Stimulated activated effector memory CD8-positive, alpha-beta T cell treated with anti-CD3 and anti-CD28 coated beads, Interleukin-12 subunit alpha, Interleukin-12 subunit beta, amount 100 ng/mL, for 72 hours (primary cell): ENCODE measurements around the gene KIRREL1.

Experiments used
- ATAC-seq: fragments of 150-1000 bp; cut with Tn5 transposase; 2 replicates; pipeline ENCODE4 v1.10.0; 2021
- DNase-seq, 2 donors: peaks; one replicate each; pipeline ENCODE4 v3.0.0; 2021 to 2022; ENCODE audit warnings: low spot score in 2 of 2
- H3K27ac Mint-ChIP-seq: one replicate; pipeline ENCODE4 v1.8.0; 2022; ENCODE audit warnings: mild to moderate bottlenecking, mixed read lengths
- H3K36me3 Mint-ChIP-seq: one replicate; pipeline ENCODE4 v1.8.0; 2022; ENCODE audit warnings: mild to moderate bottlenecking, mixed read lengths
- H3K4me1 Mint-ChIP-seq: one replicate; pipeline ENCODE4 v1.8.0; 2022; ENCODE audit warnings: mixed read lengths
- H3K4me3 Mint-ChIP-seq: one replicate; pipeline ENCODE4 v1.8.0; 2022; ENCODE audit warnings: mild to moderate bottlenecking, mixed read lengths
- H3K9me3 Mint-ChIP-seq: one replicate; pipeline ENCODE4 v1.8.0; 2022; ENCODE audit warnings: mixed read lengths

The KIRREL1 gene

DNA sequence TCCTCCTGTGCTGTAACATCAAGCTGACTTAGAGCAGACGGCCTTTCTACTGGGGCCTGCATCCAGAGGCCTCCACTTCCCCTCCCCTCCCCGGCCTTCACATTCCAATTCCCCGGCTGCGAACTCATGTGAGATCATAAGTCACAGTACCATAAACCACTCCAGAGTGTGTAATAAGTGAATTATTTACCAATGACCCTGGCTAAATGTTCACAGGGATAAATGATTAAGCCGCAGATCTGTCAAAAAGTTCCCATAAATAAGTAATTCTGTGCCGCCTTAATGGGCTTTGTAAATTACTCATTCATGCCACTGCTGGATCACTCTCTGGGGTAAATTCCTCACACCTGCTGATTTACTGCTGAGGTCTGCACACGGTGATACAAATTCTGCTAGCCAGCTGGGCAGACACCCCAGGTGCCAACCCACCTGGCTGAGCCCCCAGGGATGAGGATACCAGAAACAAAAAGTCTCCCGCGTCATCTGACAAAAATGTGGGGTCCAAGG lies 27.4 kb upstream of the KIRREL1 start:
- Mint-ChIP-seq H3K4me1 (peaks cover 13% of the 10 kb centered on the region), H3K9me3 (no peaks in the 10 kb centered on the region), H3K36me3 (no peaks in the 10 kb centered on the region), H3K4me3 (no peak overlapping the region), H3K27ac (no peak overlapping the region)
- DNase-seq (no peak), ATAC-seq (no peak)

DNA sequence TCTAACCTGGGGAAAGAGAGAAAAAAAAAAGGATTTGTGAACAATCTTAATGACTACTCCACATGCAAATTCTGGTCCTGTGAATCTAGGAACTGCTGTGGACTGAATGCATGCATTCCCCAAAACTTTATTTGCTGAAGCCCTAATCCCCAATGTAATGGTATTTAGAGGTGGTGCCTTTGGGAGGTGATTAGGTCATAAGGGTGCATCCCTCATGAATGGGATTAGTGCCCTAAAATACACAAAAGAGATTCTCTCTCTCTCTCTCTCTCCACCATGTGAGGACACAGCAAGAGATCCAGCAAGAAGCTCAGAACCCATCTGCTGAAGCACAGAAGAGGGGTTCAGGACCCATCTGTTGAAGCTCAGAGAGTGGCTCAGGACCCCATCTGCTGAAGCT lies 26.2 kb upstream of the KIRREL1 start:
- Mint-ChIP-seq H3K4me1 (peaks cover 4% of the 10 kb centered on the region), H3K36me3 (no peaks in the 10 kb centered on the region), H3K27ac (no peak overlapping the region), H3K4me3 (no peak overlapping the region), H3K9me3 (peaks cover 2% of the 10 kb centered on the region)
- DNase-seq: no peak
- no peak for ATAC-seq

GRCh38 chr1:157968508-157968907 lies 24.9 kb upstream of the KIRREL1 start:
- no peak for ATAC-seq
- H3K36me3 Mint-ChIP-seq: no peaks in the 10 kb centered on the region
- peaks cover 2% of the 10 kb centered on the region for H3K9me3 Mint-ChIP-seq
- no peak overlapping the region for H3K27ac Mint-ChIP-seq
- no peak overlapping the region for H3K4me3 Mint-ChIP-seq
- H3K4me1 Mint-ChIP-seq: no peaks in the 10 kb centered on the region
- no peak for DNase-seq

DNA sequence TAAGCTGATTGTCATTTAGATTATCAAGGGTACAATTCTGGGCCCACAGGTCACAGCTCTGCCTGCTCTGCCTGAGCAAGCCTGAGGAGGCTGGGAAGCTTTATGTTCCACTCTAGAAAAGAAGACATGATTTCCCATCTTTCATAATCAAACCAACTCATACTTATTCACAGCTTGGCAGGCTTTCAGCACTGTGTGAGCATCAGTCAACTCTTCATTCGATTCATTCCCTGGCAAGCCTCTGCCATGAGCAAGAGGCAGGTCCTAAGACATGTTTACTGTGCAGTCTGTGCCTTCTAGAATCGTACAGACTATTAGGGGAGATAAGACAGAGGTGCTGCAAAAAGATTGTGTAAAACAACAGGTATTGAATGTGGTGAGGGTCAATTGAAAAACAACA lies 24.5 kb upstream of the KIRREL1 start:
- no peak for ATAC-seq
- Mint-ChIP-seq H3K4me1 (no peaks in the 10 kb centered on the region), H3K4me3 (no peak overlapping the region), H3K36me3 (no peaks in the 10 kb centered on the region), H3K27ac (no peak overlapping the region), H3K9me3 (peaks cover 2% of the 10 kb centered on the region)
- DNase-seq: no peak

DNA sequence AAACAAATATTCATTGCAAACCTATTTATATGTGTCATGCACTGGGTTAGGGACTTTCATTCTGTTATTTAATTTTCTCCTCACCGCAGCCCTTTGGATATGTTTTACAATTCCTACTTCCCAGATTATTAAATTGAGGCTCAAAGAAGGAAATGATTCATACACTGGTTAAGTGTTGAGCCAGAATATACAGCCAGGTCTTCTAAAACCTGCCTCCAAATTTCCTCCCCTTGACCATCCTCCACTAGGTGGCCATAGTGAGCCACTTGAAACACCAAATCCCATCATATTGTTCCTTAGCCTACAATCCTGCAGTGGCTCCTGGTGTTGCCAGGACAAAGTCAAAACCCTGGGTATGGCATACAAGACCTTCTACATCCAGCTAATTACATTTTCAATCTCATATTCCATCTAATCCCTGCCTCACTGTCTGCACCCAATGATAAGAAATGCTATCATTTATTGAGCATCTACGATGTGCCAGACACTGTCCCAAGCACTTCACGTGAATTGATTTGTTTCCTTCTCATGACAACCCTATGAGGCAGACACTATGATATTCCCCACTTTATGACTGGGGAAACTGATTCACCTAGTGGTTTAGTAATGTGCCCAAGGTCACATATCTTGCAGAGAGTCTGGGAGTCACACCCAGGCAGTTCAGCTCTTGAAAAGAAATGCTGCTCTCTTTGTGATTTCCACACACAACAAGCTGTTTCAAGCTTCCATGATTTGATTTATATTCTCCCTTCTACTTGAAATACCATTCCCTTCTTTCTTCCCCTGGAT lies 23.6 kb upstream of the KIRREL1 start:
- Mint-ChIP-seq H3K27ac (no peak overlapping the region), H3K36me3 (no peaks in the 10 kb centered on the region), H3K9me3 (peaks cover 2% of the 10 kb centered on the region), H3K4me1 (no peaks in the 10 kb centered on the region), H3K4me3 (no peak overlapping the region)
- DNase-seq: no peak
- no peak for ATAC-seq

DNA sequence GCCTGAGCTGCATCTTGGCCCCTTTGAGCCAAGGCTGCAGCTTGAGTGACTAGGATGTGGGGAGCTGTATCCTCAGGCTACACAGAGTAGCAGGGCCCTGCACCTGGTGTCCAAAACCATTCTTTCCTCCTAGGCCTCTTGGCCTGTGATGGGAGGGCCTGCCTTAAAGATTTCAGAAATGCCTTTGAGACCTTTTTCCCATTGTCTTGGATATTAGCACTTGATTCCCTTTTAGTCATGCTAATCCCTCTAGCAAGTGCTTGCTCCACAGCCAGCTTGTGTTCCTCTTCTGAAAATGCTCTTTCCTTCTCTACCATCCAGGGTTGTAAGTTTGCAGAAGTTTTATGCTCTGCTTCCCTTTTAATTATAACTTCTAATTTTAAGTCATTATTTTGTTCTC lies 21.7 kb upstream of the KIRREL1 start:
- ATAC-seq: no peak
- Mint-ChIP-seq H3K36me3 (no peaks in the 10 kb centered on the region), H3K4me3 (no peak overlapping the region), H3K4me1 (no peaks in the 10 kb centered on the region), H3K9me3 (peaks cover 2% of the 10 kb centered on the region), H3K27ac (no peak overlapping the region)
- no peak for DNase-seq

- Mint-ChIP-seq H3K9me3 (peaks cover 2% of the 10 kb centered on the region), H3K4me1 (no peaks in the 10 kb centered on the region), H3K27ac (no peak overlapping the region), H3K4me3 (no peak overlapping the region), H3K36me3 (no peaks in the 10 kb centered on the region)
- ATAC-seq (no peak), DNase-seq (no peak)
Measured at GRCh38 chr1:157975228-157975950, 18.1 kb upstream of the KIRREL1 start.

DNA sequence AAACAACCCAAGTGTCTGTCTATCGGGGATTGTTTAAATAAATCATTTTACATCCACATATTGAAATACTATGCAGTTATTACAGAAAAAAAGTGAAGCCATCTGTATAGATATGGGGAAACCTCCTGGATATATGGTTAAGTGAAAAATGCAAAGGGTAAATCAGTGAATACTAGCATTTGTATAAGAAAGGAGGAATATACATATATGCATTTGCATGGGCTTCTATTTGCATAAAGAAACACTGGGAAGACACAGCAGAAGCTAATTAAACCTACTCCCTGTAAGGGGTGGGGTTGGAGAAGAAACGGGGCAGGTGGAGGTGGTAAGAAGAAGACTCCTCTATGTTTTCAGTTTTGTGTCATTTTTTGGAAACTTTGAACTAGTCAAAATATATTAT lies 16.6 kb upstream of the KIRREL1 start:
- DNase-seq (no peak), ATAC-seq (no peak)
- Mint-ChIP-seq H3K4me3 (no peak overlapping the region), H3K27ac (no peak overlapping the region), H3K9me3 (peaks cover 2% of the 10 kb centered on the region), H3K36me3 (no peaks in the 10 kb centered on the region), H3K4me1 (no peaks in the 10 kb centered on the region)

GRCh38 chr1:157978586-157979403 lies 14.7 kb upstream of the KIRREL1 start:
- no peak overlapping the region for H3K4me3 Mint-ChIP-seq
- H3K36me3 Mint-ChIP-seq: no peaks in the 10 kb centered on the region
- no peak overlapping the region for H3K27ac Mint-ChIP-seq
- DNase-seq (no peak), ATAC-seq (no peak)
- no peaks in the 10 kb centered on the region for H3K4me1 Mint-ChIP-seq
- H3K9me3 Mint-ChIP-seq: no peaks in the 10 kb centered on the region

DNA sequence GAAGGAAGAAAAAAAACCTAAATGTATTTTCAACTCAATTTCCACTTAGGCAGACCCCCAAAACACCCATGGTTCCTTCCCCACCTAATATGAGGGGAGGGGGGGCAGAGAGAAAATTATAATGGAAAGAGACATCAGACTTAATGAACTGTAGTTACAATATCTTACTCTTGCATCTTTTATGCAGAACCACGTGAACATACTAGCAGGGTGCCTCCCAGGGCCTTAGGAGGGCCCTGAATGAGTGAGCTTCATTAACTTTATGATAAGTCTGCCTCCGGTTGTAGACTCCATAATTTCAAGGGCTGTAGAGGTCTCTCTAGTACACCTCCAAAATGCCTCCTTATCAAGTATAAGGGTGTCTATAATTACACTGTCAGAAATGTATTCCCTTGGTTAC lies 11.3 kb upstream of the KIRREL1 start:
- H3K4me1 Mint-ChIP-seq: no peaks in the 10 kb centered on the region
- ATAC-seq (no peak), DNase-seq (no peak)
- no peaks in the 10 kb centered on the region for H3K9me3 Mint-ChIP-seq
- no peaks in the 10 kb centered on the region for H3K36me3 Mint-ChIP-seq
- H3K4me3 Mint-ChIP-seq: no peak overlapping the region
- no peak overlapping the region for H3K27ac Mint-ChIP-seq

DNA sequence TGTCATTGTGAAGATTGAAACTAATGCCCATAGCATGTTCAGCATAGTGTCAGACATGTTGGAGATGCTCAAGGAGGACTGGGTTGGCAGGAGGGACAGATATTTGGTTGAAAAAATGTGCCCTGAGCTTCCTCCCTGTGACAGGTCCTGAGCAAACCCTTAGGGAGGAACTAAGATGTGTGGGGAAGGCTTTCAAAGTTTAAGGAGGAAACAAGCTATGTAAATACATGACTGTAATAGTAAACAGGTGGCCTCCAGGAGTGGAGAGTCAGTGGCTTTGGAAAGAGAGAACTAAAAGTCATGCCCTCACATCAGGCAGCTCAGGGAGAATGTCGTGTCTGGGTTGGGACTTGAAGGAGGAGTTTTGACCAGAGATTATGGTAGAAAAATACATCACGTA lies 9.7 kb upstream of the KIRREL1 start:
- Mint-ChIP-seq H3K36me3 (no peaks in the 10 kb centered on the region), H3K4me3 (no peak overlapping the region), H3K4me1 (no peaks in the 10 kb centered on the region), H3K9me3 (no peaks in the 10 kb centered on the region), H3K27ac (no peak overlapping the region)
- DNase-seq (no peak), ATAC-seq (no peak)

GRCh38 chr1:157984469-157984868 lies 9.0 kb upstream of the KIRREL1 start:
- Mint-ChIP-seq H3K4me3 (no peak overlapping the region), H3K9me3 (no peaks in the 10 kb centered on the region), H3K27ac (no peak overlapping the region), H3K4me1 (no peaks in the 10 kb centered on the region), H3K36me3 (no peaks in the 10 kb centered on the region)
- DNase-seq: no peak
- ATAC-seq: no peak

DNA sequence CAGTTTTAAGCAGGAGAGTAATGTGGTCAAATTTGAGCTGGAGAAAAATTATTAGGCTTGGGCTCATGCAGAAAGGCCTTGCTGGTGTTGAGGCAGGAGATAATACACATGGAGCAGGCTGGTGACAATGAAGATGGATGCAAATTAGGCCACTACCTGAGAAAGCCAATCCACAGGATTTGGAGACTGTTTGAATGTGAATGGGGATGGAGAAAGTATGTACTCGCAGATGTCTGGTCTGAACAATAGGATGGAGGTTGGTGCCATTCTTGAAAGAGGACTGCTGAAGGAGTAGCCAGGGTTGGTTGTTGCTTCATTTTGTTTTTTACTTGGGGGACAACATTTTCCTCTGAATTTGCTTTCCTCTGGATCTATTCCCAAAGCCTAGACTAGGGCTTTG lies 8.0 kb upstream of the KIRREL1 start:
- ATAC-seq: no peak
- Mint-ChIP-seq H3K4me3 (no peak overlapping the region), H3K27ac (no peak overlapping the region), H3K4me1 (no peaks in the 10 kb centered on the region), H3K36me3 (no peaks in the 10 kb centered on the region), H3K9me3 (no peaks in the 10 kb centered on the region)
- no peak for DNase-seq

DNA sequence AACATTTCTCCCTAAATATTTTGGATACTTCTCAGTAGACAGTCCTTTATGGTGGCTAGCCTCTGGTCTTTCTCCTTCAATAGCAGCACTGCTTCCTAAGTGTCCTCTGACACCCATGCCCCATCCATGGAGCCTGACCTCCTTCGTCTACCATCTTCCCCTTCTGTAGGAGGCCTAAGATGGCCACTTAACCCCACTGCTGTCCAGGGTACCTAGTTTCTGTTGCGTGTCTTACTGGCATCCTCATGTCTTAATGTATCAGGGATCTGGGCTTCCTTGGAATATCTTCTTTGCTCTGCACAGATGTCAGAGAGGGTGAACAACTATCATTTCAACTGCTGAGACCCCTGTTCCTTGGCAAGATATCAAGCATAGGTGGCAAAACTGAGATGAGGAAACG lies 5.4 kb upstream of the KIRREL1 start:
- DNase-seq (no peak), ATAC-seq (no peak)
- H3K4me1 Mint-ChIP-seq: peaks cover 5% of the 10 kb centered on the region
- H3K36me3 Mint-ChIP-seq: no peaks in the 10 kb centered on the region
- no peak overlapping the region for H3K4me3 Mint-ChIP-seq
- H3K27ac Mint-ChIP-seq: no peak overlapping the region
- no peaks in the 10 kb centered on the region for H3K9me3 Mint-ChIP-seq

DNA sequence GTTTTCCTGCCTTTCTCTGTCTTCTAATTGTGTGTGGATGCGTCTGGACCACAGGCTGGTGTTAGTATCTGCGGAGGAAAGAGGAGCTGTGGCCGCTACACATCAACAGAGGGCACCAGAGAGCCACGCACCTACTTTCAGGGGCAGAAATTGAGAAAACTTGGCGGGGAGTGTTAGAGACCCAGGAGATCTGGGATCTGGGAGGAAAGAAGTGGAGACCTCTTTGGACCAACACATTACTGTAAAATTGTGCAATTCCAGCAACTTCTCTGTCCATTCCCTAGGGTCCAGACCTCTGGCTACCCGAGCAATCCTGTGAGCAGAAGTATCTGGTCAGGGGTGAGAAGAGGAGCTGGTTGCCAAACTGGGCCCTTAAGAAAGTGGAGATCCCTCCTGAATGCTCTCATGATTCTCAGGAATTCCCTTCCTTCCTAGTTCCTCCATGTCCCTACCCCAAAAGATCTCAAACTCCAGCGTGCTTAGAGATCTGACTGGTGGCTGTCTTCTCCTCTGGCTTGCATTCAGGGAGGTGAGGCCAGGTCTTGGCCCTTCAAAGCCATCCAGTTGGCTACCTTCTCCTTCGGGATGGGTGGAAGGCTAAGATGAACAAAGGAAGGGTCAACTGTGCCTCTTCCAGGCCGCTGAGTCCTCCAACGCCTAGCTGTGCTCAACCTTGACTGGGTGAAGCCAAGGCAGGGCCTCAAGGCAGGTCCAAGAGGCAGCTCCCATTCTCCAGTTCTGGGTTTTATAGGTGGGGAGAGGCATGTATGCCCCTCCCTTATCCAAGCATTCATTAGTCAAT lies 1.2 kb upstream of the KIRREL1 start:
- Mint-ChIP-seq H3K4me3 (peak overlapping the region; percentile 38), H3K9me3 (no peaks in the 10 kb centered on the region), H3K4me1 (peaks cover 7% of the 10 kb centered on the region), H3K27ac (no peak overlapping the region), H3K36me3 (no peaks in the 10 kb centered on the region)
- DNase-seq (peak; percentile 7 to 64), ATAC-seq (no peak)
